GM12864 (cell line): ENCODE measurements around the gene BCAS3.
A peak's percentile ranks its signal among the peaks of the same experiment; 100 is the strongest.

ENCODE experiments used
- DNase-seq: peaks from one replicate; pipeline ENCODE4 v3.0.0-alpha.2; 2011; ENCODE audit warnings: low read depth
- H3K4me3 ChIP-seq: 2 replicates; pipeline ENCODE4 v1.5.1; 2011; ENCODE audit warnings: mild to moderate bottlenecking, low read depth, low read length, control low read depth
- TF ChIP-seq, protein P1 (sequence below): IDR thresholded peaks from 2 replicates; pipeline ENCODE4 v1.5.1; 2011; ENCODE audit warnings: low read depth, mild to moderate bottlenecking, moderate library complexity, low read length, control low read depth, inconsistent platforms; ENCODE audit errors: missing control alignments

BCAS3 gene

DNA sequence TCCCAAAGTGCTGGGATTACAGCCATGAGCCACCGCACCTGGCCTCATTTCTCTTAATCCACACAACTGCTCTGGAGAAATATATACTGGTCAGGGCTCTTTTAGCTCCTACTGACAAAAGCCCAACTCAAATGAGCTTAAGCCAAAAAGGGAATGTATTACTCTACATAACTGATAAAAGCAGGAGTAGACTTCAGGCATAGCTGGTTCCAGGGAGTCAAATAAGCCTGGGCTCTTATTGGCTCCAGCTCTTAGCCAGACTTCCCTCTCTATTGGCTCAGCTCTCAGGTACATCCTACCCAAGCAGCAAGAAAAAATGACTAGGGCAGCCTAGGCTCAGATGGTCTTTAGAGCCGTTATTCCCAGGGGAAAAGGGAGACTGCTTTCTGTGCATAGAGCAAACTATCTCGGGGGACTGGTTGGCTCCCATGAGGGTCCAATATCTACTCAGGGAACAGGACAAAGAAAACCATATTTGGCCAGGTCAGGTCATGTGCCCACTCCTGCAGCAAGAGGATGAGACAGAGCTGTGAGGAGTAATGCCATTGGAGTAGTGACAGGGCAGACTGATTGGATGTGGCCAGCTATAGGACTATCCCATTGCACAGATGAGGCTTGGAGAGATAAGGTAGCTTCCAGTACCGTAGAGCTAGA is 743.2 kb downstream of the BCAS3 start:
- no peak for DNase-seq
- H3K4me3 ChIP-seq, result no peak overlapping the region
- TF ChIP-seq, protein P1, sequence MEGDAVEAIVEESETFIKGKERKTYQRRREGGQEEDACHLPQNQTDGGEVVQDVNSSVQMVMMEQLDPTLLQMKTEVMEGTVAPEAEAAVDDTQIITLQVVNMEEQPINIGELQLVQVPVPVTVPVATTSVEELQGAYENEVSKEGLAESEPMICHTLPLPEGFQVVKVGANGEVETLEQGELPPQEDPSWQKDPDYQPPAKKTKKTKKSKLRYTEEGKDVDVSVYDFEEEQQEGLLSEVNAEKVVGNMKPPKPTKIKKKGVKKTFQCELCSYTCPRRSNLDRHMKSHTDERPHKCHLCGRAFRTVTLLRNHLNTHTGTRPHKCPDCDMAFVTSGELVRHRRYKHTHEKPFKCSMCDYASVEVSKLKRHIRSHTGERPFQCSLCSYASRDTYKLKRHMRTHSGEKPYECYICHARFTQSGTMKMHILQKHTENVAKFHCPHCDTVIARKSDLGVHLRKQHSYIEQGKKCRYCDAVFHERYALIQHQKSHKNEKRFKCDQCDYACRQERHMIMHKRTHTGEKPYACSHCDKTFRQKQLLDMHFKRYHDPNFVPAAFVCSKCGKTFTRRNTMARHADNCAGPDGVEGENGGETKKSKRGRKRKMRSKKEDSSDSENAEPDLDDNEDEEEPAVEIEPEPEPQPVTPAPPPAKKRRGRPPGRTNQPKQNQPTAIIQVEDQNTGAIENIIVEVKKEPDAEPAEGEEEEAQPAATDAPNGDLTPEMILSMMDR, result no peak

GRCh38 chr17:61421460-61421859 is 743.8 kb downstream of the BCAS3 start:
- TF ChIP-seq, protein P1, result no peak
- DNase-seq, result no peak
- no peak overlapping the region for H3K4me3 ChIP-seq

- no peak overlapping the region for H3K4me3 ChIP-seq
- TF ChIP-seq, protein P1, result no peak
- DNase-seq, result no peak
Measured at GRCh38 chr17:61422116-61422799, 744.6 kb downstream of the BCAS3 start.

GRCh38 chr17:61422869-61423268 is 745.2 kb downstream of the BCAS3 start:
- TF ChIP-seq, protein P1, result no peak
- H3K4me3 ChIP-seq, result no peak overlapping the region
- no peak for DNase-seq

DNA sequence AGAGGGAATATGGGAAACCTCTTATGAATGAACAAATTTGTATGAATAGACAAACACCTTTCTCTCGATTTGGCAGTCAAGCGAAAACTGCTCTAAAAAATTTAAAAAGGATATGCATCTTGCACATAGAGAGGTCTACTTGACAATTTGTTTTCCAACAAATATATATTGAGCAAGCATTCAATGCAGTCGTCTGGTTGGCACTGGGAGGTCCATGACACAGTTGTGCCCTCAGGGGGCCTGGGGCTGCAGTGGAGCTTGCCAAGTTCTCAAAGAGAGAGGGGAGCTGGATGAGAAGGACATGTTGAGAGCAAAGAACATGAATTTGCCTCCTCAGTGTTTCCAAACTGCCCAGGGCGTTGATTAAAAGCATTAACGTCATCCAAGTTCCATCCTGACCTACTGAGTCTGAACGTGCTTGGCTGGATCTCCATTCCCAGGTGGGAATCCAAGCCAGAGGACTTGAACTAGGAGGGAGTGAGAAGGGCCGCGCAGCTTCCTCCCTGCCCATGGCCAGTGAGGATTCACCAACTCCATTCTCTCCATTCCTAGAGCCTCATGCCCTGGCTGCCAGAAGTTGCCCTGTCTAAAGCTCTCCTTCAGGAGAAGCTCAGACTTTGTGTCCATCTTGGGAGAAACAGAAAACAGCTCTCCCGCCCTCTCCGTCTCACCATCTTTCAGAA is 746.5 kb downstream of the BCAS3 start:
- H3K4me3 ChIP-seq, result no peak overlapping the region
- DNase-seq, result no peak
- TF ChIP-seq, protein P1, result no peak

DNA sequence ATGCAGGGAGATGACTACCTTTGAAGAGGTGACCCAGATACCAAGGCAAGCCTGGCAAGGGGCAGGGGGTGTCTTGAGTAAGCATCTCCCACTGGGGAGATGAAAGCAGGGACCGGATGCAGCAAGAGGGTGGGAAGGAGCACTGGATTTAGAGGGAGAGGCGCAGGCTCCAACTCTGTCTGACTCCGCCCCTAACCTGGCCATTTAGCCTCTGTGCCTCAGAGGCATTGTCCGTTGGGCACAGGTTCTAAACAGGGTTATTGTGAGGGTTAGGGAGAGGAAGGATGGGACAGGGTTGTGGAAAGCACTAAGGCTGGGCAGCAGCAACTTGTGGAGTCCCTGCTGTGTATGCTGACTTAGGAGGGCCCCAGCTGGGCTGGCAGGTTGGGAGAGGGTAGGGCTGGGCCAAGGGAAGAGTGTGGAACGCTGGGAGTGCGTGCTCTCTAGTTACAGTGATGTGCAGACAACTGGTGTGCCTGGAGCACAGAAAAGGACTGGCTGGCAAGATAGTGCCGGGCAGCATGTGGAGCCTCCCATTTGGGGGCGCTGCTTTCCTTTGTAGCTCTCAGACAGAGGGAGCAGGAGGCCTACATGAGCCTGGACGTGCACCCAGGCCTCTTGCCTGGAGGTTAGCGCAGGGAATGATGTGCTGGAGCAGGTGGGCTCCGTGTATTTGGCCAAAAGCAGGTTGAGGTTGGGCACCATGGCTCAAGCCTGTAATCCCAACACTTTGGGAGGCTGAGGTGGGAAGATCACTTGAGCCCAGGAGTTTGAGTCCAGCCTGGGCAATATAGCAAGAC is 748.2 kb downstream of the BCAS3 start:
- no peak for DNase-seq
- H3K4me3 ChIP-seq, result no peak overlapping the region

More for the DNA sequence above, 748.2 kb downstream of the BCAS3 start:
- TF ChIP-seq, protein P1, result peak; percentile 21
